Tibial nerve (tissue), 4 donors: ENCODE data around the gene MYH7B. TPM values are rescaled to one million over a fixed set of nuclear protein-coding genes. Genes with fewer than 3 reads are reported as not detected.

ENCODE experiments used
- DNase-seq, 2 donors: peaks; one replicate each; pipeline ENCODE4 v3.0.0-alpha.2; 2019; ENCODE audit warnings: low spot score in 2 of 2
- H3K27ac ChIP-seq, 4 donors: fragments of 200-600 bp; sonication (generic) in 3 of 4; one replicate each; pipeline ENCODE4 v1.5.1; 2017 to 2019; ENCODE audit warnings: mild to moderate bottlenecking in 1 of 4
- H3K27me3 ChIP-seq, 2 donors: fragments of 200-600 bp; sonication (generic) in 1 of 2; one replicate each; pipeline versions ENCODE4 v1.5.1 to v1.6.0; 2017 to 2019
- H3K36me3 ChIP-seq, 3 donors: fragments of 200-600 bp; sonication (generic); one replicate each; pipeline ENCODE4 v1.5.1; 2018 to 2019
- H3K4me1 ChIP-seq, 4 donors: fragments of 200-600 bp; sonication (generic) in 3 of 4; one replicate each; pipeline ENCODE4 v1.5.1; 2017 to 2019
- H3K4me3 ChIP-seq, 4 donors: fragments of 200-600 bp; sonication (generic) in 3 of 4; one replicate each; pipeline ENCODE4 v1.5.1; 2017 to 2019; ENCODE audit warnings: mild to moderate bottlenecking in 1 of 4, moderate library complexity in 1 of 4
- H3K9me3 ChIP-seq, 4 donors: fragments of 200-600 bp; sonication (generic) in 3 of 4; one replicate each; pipeline ENCODE4 v1.5.1; 2017 to 2019
- EP300 ChIP-seq, 2 donors: sonication (generic); formaldehyde crosslinking; IDR thresholded peaks; one replicate each; pipeline ENCODE4 v1.6.1; 2017; ENCODE audit warnings: antibody characterized with exemption in 2 of 2, mild to moderate bottlenecking in 1 of 2
- POLR2A ChIP-seq, 2 donors: fragments of 450-650 bp; IDR thresholded peaks; one replicate each; pipeline ENCODE4 v1.6.1; 2017; ENCODE audit warnings: antibody characterized with exemption in 2 of 2, mild to moderate bottlenecking in 2 of 2, moderate library complexity in 2 of 2
- WGBS, 2 donors: methylation state at CpG; one replicate each; pipeline ENCODE4 v1.1.5; 2018; 5-methylcytosine and 5-hydroxymethylcytosine counted together
- total RNA-seq, 4 donors: library from RNA; depleted of rRNA; stranded (reverse); fragments of >200 nt; gene quantifications; one replicate each; pipeline ENCODE4 v1.1.0, GENCODE V29; 2016
- TF ChIP-seq, protein P1 (sequence below), 5 experiments: fragments of 200-600 bp in 3 of 5; fragments of 450-650 bp in 2 of 5; sonication (generic) in 3 of 5; IDR thresholded peaks; one replicate each; pipeline ENCODE4 v1.5.1; 2016 to 2019; ENCODE audit warnings: antibody characterized with exemption in 5 of 5, mild to moderate bottlenecking in 3 of 5, moderate library complexity in 2 of 5

MYH7B gene
- total RNA-seq, 4 donors from 2014 or later: 3.3 to 5.3 (median 4.0) TPM

DNA sequence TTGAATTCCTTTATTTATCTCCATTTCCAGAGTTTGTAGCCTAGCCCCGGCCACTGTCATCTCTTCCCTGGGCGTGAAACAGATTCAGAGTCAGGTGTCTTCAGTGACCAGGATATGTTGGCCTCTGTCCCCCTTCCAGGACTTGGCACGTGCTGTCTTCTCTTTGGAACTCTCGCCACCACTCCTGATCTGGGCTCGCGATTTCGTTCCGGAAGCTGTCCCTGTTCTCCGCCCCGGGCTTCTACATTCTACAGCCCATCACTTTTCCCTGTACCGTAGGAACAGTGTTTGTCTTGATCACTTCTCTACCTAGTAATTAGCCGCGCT, 801 bp upstream of the MYH7B start:
- no peak for DNase-seq
- no peaks in the 10 kb centered on the region for H3K27me3 ChIP-seq
- H3K9me3 ChIP-seq: no peaks in the 10 kb centered on the region
- peaks cover 0 to 17% (median 0%) of the 10 kb centered on the region in 3 donors for H3K36me3 ChIP-seq
- H3K4me3 ChIP-seq: peak overlapping the region; percentile 39 to 86 (median 52)
- WGBS, 2 donors: 9 to 12% methylated on average over 13 of the region's 13 CpGs
- peaks cover 0 to 18% (median 0%) of the 10 kb centered on the region in 4 donors for H3K4me1 ChIP-seq
- TF ChIP-seq EP300 (IDR thresholded peaks at IDR 0.05): no peak
- TF ChIP-seq POLR2A (IDR thresholded peaks at IDR 0.05): no peak
- TF ChIP-seq, protein P1, sequence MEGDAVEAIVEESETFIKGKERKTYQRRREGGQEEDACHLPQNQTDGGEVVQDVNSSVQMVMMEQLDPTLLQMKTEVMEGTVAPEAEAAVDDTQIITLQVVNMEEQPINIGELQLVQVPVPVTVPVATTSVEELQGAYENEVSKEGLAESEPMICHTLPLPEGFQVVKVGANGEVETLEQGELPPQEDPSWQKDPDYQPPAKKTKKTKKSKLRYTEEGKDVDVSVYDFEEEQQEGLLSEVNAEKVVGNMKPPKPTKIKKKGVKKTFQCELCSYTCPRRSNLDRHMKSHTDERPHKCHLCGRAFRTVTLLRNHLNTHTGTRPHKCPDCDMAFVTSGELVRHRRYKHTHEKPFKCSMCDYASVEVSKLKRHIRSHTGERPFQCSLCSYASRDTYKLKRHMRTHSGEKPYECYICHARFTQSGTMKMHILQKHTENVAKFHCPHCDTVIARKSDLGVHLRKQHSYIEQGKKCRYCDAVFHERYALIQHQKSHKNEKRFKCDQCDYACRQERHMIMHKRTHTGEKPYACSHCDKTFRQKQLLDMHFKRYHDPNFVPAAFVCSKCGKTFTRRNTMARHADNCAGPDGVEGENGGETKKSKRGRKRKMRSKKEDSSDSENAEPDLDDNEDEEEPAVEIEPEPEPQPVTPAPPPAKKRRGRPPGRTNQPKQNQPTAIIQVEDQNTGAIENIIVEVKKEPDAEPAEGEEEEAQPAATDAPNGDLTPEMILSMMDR (IDR thresholded peaks at IDR 0.05): no peak
- peak overlapping the region; percentile 81 to 92 (median 87) for H3K27ac ChIP-seq

DNA sequence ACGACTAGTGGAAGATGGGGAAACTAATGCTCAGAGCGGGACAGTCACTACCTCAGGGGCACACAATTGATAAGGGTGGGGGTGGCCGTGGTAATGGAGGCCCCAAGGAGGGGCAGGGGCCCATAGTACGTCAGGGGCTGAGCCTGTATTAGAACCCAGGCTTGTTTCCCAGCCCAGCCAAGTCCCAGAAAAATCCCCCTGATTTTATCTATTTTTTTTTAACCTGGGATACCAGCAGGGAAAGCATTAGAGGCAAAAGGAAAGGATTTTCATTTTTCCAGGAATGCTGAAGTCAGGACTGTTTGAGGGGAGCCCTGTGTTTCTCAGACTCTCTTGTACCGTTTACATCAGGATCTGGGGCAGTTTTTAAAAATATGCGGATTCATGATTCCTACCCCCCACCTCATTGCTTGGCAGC, 382 bp downstream of the MYH7B start:
- no peaks in the 10 kb centered on the region for H3K27me3 ChIP-seq
- H3K9me3 ChIP-seq: no peaks in the 10 kb centered on the region
- H3K4me3 ChIP-seq: peak overlapping the region; percentile 39 to 86 (median 52)
- DNase-seq: no peak
- peak overlapping the region; percentile 81 to 92 (median 87) for H3K27ac ChIP-seq
- WGBS, 2 donors: 8 to 13% methylated on average over 6 of the region's 6 CpGs
- TF ChIP-seq, protein P1 (IDR thresholded peaks at IDR 0.05): peak in 2 of 5 experiments; percentile 4 to 17
- TF ChIP-seq POLR2A (IDR thresholded peaks at IDR 0.05): no peak
- TF ChIP-seq EP300 (IDR thresholded peaks at IDR 0.05): no peak
- H3K4me1 ChIP-seq: peaks cover 0 to 18% (median 0%) of the 10 kb centered on the region in 4 donors
- peaks cover 0 to 8% (median 0%) of the 10 kb centered on the region in 3 donors for H3K36me3 ChIP-seq

DNA sequence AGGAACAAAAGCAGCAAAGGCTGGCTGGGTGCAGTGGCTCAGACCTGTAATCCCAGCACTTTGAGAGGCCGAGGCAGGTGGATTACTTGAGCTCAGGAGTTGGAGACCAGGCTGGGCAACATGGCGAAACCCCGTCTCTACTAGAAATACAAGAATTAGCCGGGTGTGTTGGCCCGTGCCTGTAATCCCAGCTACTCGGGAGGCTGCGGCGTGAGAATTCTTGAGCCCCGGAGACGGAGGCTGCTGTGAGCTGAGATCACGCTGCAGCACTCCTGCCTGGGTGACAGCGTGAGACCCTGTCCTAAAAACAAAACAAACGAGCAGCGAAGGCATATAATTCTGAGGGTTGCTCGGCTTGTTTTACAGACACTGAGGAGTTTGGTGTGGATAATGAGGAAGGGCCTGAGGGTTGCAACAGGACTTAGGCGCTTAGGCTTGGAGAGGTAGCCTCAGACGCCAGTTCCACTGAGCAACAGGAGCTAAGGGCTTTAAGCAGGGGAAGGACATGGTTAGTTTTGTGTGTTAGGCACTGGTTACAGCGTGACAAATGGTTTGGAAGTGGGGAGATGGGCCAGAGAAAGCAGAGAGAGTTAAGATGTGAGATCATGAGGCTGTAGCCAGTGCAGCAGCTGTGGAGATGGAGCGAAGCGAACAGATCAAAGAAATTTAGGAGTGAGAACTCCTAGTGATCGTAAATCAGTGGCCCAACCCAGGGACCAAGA, 1.2 kb downstream of the MYH7B start:
- Histone ChIP-seq H3K9me3 (no peaks in the 10 kb centered on the region), H3K27me3 (no peaks in the 10 kb centered on the region), H3K36me3 (no peaks in the 10 kb centered on the region), H3K4me3 (no peak overlapping the region), H3K4me1 (peaks cover 0 to 18% (median 0%) of the 10 kb centered on the region in 4 donors), H3K27ac (peak overlapping the region in 1 of 4 donors; percentile 92)
- 78 to 83% methylated on average over 21 of the region's 21 CpGs for WGBS, 2 donors
- TF ChIP-seq, protein P1 (IDR thresholded peaks at IDR 0.05): no peak
- TF ChIP-seq POLR2A (IDR thresholded peaks at IDR 0.05) (no peak), EP300 (IDR thresholded peaks at IDR 0.05) (no peak)
- DNase-seq: no peak

DNA sequence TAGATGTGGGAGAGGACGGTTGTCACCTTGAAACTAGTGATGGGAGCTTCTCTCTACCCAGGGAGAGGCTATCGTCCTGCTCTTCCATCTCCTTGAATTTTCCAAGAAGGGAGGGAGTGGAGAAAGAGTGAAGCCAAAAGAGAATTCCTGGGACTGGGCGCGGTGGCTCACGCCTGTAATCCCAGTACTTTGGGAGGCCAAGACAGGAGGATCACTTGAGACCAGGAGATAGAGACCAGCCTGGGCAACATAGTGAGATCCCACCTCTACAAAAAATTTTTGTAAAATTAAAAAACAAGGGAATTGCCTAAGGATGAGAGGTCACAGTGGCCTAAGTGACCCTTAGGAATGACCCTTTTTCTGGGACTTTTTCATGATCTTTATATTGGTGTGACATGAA, 8.8 kb downstream of the MYH7B start:
- TF ChIP-seq POLR2A (IDR thresholded peaks at IDR 0.05) (no peak), EP300 (IDR thresholded peaks at IDR 0.05) (no peak)
- TF ChIP-seq, protein P1 (IDR thresholded peaks at IDR 0.05): no peak
- Histone ChIP-seq H3K9me3 (no peaks in the 10 kb centered on the region), H3K36me3 (no peaks in the 10 kb centered on the region), H3K27me3 (no peaks in the 10 kb centered on the region), H3K4me1 (no peaks in the 10 kb centered on the region), H3K4me3 (no peak overlapping the region), H3K27ac (no peak overlapping the region)
- 93% methylated on average over 5 of the region's 5 CpGs for WGBS, 2 donors
- DNase-seq: no peak

DNA sequence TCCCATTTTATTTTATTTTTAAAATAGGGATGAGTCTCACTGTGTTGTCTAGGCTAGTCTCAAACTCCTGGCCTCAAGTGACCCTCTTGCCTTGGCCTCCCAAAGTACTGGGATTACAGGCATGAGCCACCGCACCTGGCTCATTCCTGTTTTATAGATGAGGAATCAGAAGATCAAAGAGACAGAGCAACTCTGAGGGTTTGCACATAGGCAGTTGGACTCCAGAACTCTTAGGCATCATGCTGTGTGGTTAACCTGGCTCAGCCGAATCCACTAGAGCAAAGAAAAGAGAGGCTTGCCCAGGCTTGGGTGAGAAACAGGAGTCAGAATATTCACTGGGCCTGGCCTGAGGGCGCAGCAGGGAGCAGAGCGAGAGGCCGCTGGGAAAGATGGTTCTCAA, 9.4 kb downstream of the MYH7B start:
- Histone ChIP-seq H3K4me1 (no peaks in the 10 kb centered on the region), H3K9me3 (no peaks in the 10 kb centered on the region), H3K27me3 (no peaks in the 10 kb centered on the region), H3K36me3 (no peaks in the 10 kb centered on the region), H3K27ac (no peak overlapping the region), H3K4me3 (no peak overlapping the region)
- WGBS, 2 donors: 89 to 96% methylated on average over 5 of the region's 5 CpGs
- TF ChIP-seq EP300 (IDR thresholded peaks at IDR 0.05) (no peak), POLR2A (IDR thresholded peaks at IDR 0.05) (no peak)
- TF ChIP-seq, protein P1 (IDR thresholded peaks at IDR 0.05): no peak
- DNase-seq: no peak
